Smooth muscle cell (in vitro differentiated cells): ENCODE results near the gene FBXO11. TPM values are rescaled to one million over a fixed set of nuclear protein-coding genes. Genes with fewer than 3 reads are reported as not detected.
"Not testable (repeated sequence)": the region's sequence is repeated elsewhere in the genome, so short reads cannot be mapped to it uniquely, and the experiment has no call there.

Source experiments
- DNase-seq: peaks from one replicate; lab custom pipeline; 2025; ENCODE audit not compliant: unreplicated experiment; lab: John Stamatoyannopoulos, UW
- H2AFZ ChIP-seq: fragments of 200-600 bp; sonication (generic); 2 replicates; pipeline ENCODE4 v1.6.0; 2016; ENCODE audit warnings: antibody characterized with exemption, low read depth, mild to moderate bottlenecking
- H3F3A ChIP-seq: fragments of 200-600 bp; sonication (generic); 2 replicates; pipeline ENCODE4 v1.6.0; 2017; ENCODE audit warnings: antibody characterized with exemption, low read depth
- H3K27ac ChIP-seq: fragments of 200-600 bp; sonication (generic); 2 replicates; pipeline ENCODE4 v1.5.1; 2016; ENCODE audit warnings: low read depth, mild to moderate bottlenecking
- H3K27me3 ChIP-seq: fragments of 200-600 bp; sonication (generic); 2 replicates; pipeline ENCODE4 v1.6.1; 2016; ENCODE audit warnings: low read depth, mild to moderate bottlenecking
- H3K36me3 ChIP-seq: fragments of 200-600 bp; sonication (generic); 2 replicates; pipeline ENCODE4 v1.5.1; 2016; ENCODE audit warnings: low read depth
- H3K4me1 ChIP-seq: fragments of 200-600 bp; sonication (generic); 2 replicates; pipeline ENCODE4 v1.5.1; 2016; ENCODE audit warnings: low read depth
- H3K4me2 ChIP-seq: fragments of 200-600 bp; sonication (generic); 2 replicates; pipeline ENCODE4 v1.6.0; 2016; ENCODE audit warnings: mild to moderate bottlenecking
- H3K4me3 ChIP-seq: fragments of 200-600 bp; sonication (generic); 2 replicates; pipeline ENCODE4 v1.5.1; 2016; ENCODE audit warnings: mild to moderate bottlenecking
- H3K79me2 ChIP-seq: fragments of 200-600 bp; sonication (generic); 2 replicates; pipeline ENCODE4 v1.6.0; 2016; ENCODE audit warnings: low read depth, mild to moderate bottlenecking
- H3K9ac ChIP-seq: fragments of 200-600 bp; sonication (generic); 2 replicates; pipeline ENCODE4 v1.6.0; 2016; ENCODE audit warnings: low read depth
- H3K9me3 ChIP-seq: fragments of 200-600 bp; sonication (generic); replicated peaks from 2 replicates; pipeline ENCODE4 v1.5.1; 2016; ENCODE audit warnings: low read depth
- H4K20me1 ChIP-seq: fragments of 200-600 bp; sonication (generic); 2 replicates; pipeline ENCODE4 v1.6.0; 2016; ENCODE audit warnings: low read depth
- CTCF ChIP-seq: fragments of 200-600 bp; sonication (generic); IDR thresholded peaks from 2 replicates; pipeline ENCODE4 v1.5.1; 2017; ENCODE audit warnings: borderline replicate concordance, mild to moderate bottlenecking, antibody characterized with exemption; ENCODE audit not compliant: insufficient read depth, poor library complexity, severe bottlenecking
- WGBS: methylation state at CpG from one replicate; pipeline ENCODE4 v1.1.7; 2016; ENCODE audit warnings: low lambda C conversion rate; 5-methylcytosine and 5-hydroxymethylcytosine counted together
- polyA plus RNA-seq: library from polyadenylated mRNA; unstranded; fragments of >200 nt; fragmentation: Nextera tagmentation; extraction: Ambion mirVana; gene quantifications from 2 replicates; pipeline ENCODE4 v1.2.1, GENCODE V29; 2016
- total RNA-seq: library from RNA; depleted of rRNA; stranded (reverse); fragments of >200 nt; gene quantifications from 2 replicates; pipeline ENCODE4 v1.2.3, GENCODE V29; 2014

The FBXO11 gene
- total and polyA plus RNA-seq, 2 experiments from 2014 or later: 23.1 to 41.9 TPM

- no peak overlapping the region for H2AFZ ChIP-seq
- WGBS: 15% methylated on average over 2 of the region's 2 CpGs
- H3K4me2 ChIP-seq: no peak overlapping the region
- H3K79me2 ChIP-seq: peaks cover 100% of the 10 kb centered on the region
- H4K20me1 ChIP-seq: peaks cover 100% of the 10 kb centered on the region
- no peaks in the 10 kb centered on the region for H3K36me3 ChIP-seq
- TF ChIP-seq CTCF: no peak
- H3K27me3 ChIP-seq: no peaks in the 10 kb centered on the region
- H3K9me3 ChIP-seq: no peaks in the 10 kb centered on the region
- H3K4me3 ChIP-seq: no peak overlapping the region
- peaks cover 38% of the 10 kb centered on the region for H3F3A ChIP-seq
- H3K27ac ChIP-seq: no peak overlapping the region
- H3K4me1 ChIP-seq: peaks cover 24% of the 10 kb centered on the region
- no peak overlapping the region for H3K9ac ChIP-seq
- no peak for DNase-seq
These were observed 39.1 kb downstream of the FBXO11 start for GRCh38 chr2:47867205-47867604.

GRCh38 chr2:47864566-47864965 is 41.7 kb downstream of the FBXO11 start:
- Histone ChIP-seq H3K4me3 (no peak overlapping the region), H3K4me1 (no peaks in the 10 kb centered on the region), H3K27me3 (no peaks in the 10 kb centered on the region), H3K36me3 (no peaks in the 10 kb centered on the region), H3F3A (peaks cover 24% of the 10 kb centered on the region), H3K27ac (no peak overlapping the region), H2AFZ (no peak overlapping the region), H3K9ac (no peak overlapping the region), H4K20me1 (peaks cover 100% of the 10 kb centered on the region), H3K9me3 (no peaks in the 10 kb centered on the region), H3K4me2 (no peak overlapping the region), H3K79me2 (peaks cover 100% of the 10 kb centered on the region)
- no peak for DNase-seq
- 100% methylated on average over 1 of the region's 1 CpG for WGBS
- no peak for TF ChIP-seq CTCF

GRCh38 chr2:47862949-47863348 is 43.3 kb downstream of the FBXO11 start:
- Histone ChIP-seq H3K4me2 (no peak overlapping the region), H4K20me1 (peaks cover 100% of the 10 kb centered on the region), H3F3A (peaks cover 17% of the 10 kb centered on the region), H3K4me3 (no peak overlapping the region), H3K27ac (no peak overlapping the region), H3K36me3 (no peaks in the 10 kb centered on the region), H3K27me3 (no peaks in the 10 kb centered on the region), H3K9me3 (no peaks in the 10 kb centered on the region), H2AFZ (no peak overlapping the region), H3K4me1 (no peaks in the 10 kb centered on the region), H3K9ac (no peak overlapping the region), H3K79me2 (peaks cover 100% of the 10 kb centered on the region)
- 94% methylated on average over 6 of the region's 6 CpGs for WGBS
- no peak for TF ChIP-seq CTCF
- no peak for DNase-seq

- not testable (repeated sequence) for H3K9ac ChIP-seq, DNase-seq, H3K27me3 ChIP-seq, H3K4me2 ChIP-seq, H3K4me1 ChIP-seq, H3K27ac ChIP-seq, H2AFZ ChIP-seq, H3K4me3 ChIP-seq, H3F3A ChIP-seq, H3K9me3 ChIP-seq, H3K36me3 ChIP-seq
- WGBS: 85% methylated on average over 8 of the region's 8 CpGs
- Histone ChIP-seq H4K20me1 (peaks cover 99% of the 10 kb centered on the region), H3K79me2 (peaks cover 100% of the 10 kb centered on the region)
These were observed 53.1 kb downstream of the FBXO11 start for GRCh38 chr2:47853067-47853777.
